ENCODE data around the gene ASB5. TPM values are rescaled to one million over a fixed set of nuclear protein-coding genes. Genes with fewer than 3 reads are reported as not detected.

Gene ASB5
- total RNA-seq, 1 donor from 2014 or later = 0.90 TPM

DNA sequence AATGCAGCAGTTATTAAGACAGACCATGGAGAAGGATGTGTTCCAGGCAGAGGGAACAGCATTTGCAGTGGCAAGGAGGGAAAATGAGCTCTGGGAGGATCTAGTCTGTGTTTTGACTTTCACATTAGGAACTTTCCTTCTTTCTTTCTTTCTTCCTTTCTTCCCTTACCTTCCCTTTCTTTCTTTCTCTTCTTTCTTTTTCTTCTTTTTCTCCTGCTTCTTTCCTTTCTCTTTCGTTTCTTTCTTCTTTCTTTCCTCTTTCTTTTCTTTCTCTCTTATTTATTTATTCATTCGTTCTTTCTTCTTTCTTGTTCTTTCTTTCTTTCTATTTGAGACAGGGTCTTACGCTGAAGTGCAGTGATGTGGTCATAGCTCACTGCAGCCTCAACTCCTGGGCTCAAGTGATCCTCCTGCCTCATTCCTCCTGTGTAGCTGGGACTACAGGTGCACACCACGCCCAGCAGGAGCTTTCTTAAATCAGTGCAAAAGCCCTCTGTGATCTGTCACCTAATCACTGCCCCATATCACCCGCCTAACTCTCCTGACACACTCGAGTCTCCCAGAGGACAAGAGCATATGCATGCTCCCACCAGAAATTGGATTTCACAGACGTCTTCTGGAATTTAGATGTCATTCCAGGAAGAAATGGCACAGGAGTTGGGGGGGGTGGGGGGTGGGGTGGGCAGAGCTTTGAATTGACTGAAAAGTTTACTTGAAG, 58.3 kb downstream of the ASB5 start:
- TF ChIP-seq, protein P1, sequence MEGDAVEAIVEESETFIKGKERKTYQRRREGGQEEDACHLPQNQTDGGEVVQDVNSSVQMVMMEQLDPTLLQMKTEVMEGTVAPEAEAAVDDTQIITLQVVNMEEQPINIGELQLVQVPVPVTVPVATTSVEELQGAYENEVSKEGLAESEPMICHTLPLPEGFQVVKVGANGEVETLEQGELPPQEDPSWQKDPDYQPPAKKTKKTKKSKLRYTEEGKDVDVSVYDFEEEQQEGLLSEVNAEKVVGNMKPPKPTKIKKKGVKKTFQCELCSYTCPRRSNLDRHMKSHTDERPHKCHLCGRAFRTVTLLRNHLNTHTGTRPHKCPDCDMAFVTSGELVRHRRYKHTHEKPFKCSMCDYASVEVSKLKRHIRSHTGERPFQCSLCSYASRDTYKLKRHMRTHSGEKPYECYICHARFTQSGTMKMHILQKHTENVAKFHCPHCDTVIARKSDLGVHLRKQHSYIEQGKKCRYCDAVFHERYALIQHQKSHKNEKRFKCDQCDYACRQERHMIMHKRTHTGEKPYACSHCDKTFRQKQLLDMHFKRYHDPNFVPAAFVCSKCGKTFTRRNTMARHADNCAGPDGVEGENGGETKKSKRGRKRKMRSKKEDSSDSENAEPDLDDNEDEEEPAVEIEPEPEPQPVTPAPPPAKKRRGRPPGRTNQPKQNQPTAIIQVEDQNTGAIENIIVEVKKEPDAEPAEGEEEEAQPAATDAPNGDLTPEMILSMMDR (IDR thresholded peaks at IDR 0.05) = no peak
- no peak overlapping the region for H3K27ac Mint-ChIP-seq (ENCODE audit: unreplicated experiment)
- DNase-seq (ENCODE audit: low spot score) = no peak
- peaks cover 9% of the 10 kb centered on the region for H3K9me3 Mint-ChIP-seq (ENCODE audit: low read depth)
- no peaks in the 10 kb centered on the region for H3K4me1 Mint-ChIP-seq (ENCODE audit: low read depth)
- H3K27me3 Mint-ChIP-seq (ENCODE audit: low read depth) = peaks cover 2% of the 10 kb centered on the region
- H3K36me3 Mint-ChIP-seq (ENCODE audit: low read depth) = no peaks in the 10 kb centered on the region
- H3K4me3 Mint-ChIP-seq (ENCODE audit: unreplicated experiment) = no peak overlapping the region

DNA sequence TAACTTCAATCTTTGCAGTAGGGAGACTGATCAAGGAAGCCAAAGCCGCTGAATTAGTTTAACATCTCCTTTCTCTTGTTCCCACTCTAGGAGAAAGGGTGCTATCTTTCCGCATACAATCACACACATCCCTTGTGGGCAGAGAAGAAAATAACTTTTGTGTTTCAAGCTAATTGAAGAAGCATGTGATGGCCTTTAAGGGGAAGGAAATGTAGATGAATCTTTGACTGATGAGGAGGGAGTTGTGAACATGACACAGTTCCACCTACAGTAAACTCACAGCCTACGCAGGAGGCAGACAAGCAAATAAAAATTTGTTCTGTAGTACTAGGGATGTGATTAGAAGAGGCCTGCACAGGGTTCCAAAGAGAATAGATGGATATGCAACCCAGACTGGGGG, 58.9 kb downstream of the ASB5 start:
- no peaks in the 10 kb centered on the region for H3K36me3 Mint-ChIP-seq (ENCODE audit: low read depth)
- H3K27me3 Mint-ChIP-seq (ENCODE audit: low read depth) = peaks cover 2% of the 10 kb centered on the region
- no peak overlapping the region for H3K27ac Mint-ChIP-seq (ENCODE audit: unreplicated experiment)
- TF ChIP-seq, protein P1 (IDR thresholded peaks at IDR 0.05) = no peak
- DNase-seq (ENCODE audit: low spot score) = no peak
- H3K9me3 Mint-ChIP-seq (ENCODE audit: low read depth) = peaks cover 9% of the 10 kb centered on the region
- H3K4me1 Mint-ChIP-seq (ENCODE audit: low read depth) = no peaks in the 10 kb centered on the region
- no peak overlapping the region for H3K4me3 Mint-ChIP-seq (ENCODE audit: unreplicated experiment)

DNA sequence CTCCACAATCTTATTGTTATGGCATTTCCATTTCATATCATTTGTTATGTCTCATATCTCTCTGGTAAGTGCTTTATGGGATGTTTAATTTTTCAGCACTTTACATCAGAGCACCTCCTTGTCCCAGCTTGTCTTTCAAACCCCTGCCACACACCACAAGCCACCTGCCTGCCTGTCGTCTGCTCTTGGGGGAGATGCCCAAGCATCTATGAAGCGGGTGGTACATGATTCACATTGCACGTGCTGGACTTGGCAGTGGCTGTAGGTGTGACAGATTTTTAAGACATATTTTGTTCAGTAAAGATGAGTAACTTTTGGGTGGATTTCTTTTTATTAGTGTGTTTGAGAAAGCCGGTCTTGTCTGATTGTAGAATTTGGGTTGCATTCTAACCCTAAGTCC, 59.5 kb downstream of the ASB5 start:
- H3K27ac Mint-ChIP-seq (ENCODE audit: unreplicated experiment) = no peak overlapping the region
- H3K9me3 Mint-ChIP-seq (ENCODE audit: low read depth) = peaks cover 9% of the 10 kb centered on the region
- peaks cover 2% of the 10 kb centered on the region for H3K27me3 Mint-ChIP-seq (ENCODE audit: low read depth)
- H3K36me3 Mint-ChIP-seq (ENCODE audit: low read depth) = no peaks in the 10 kb centered on the region
- no peaks in the 10 kb centered on the region for H3K4me1 Mint-ChIP-seq (ENCODE audit: low read depth)
- TF ChIP-seq, protein P1 (IDR thresholded peaks at IDR 0.05) = no peak
- no peak overlapping the region for H3K4me3 Mint-ChIP-seq (ENCODE audit: unreplicated experiment)
- DNase-seq (ENCODE audit: low spot score) = no peak

DNA sequence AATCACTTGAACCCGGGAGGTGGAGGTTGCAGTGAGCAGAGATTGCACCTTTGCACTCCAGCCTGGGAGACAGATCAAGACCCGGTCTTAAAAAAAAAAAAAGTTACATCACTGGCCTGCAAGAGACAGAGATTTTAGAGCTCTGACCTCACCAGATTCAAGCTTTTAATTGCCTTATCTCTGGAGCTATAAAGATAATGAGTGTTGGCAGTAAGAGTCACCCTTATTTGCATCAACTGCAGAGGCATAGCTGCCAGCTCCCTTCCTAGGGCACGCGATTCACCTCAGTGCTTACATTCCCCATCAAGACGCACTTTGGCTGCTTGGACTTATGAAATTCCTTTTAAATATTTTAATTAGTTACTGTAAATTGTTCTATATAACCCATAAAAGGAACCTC, 61.2 kb downstream of the ASB5 start:
- H3K27ac Mint-ChIP-seq (ENCODE audit: unreplicated experiment) = no peak overlapping the region
- no peaks in the 10 kb centered on the region for H3K36me3 Mint-ChIP-seq (ENCODE audit: low read depth)
- peaks cover 2% of the 10 kb centered on the region for H3K27me3 Mint-ChIP-seq (ENCODE audit: low read depth)
- TF ChIP-seq, protein P1 (IDR thresholded peaks at IDR 0.05) = no peak
- H3K9me3 Mint-ChIP-seq (ENCODE audit: low read depth) = peaks cover 9% of the 10 kb centered on the region
- no peaks in the 10 kb centered on the region for H3K4me1 Mint-ChIP-seq (ENCODE audit: low read depth)
- H3K4me3 Mint-ChIP-seq (ENCODE audit: unreplicated experiment) = no peak overlapping the region
- no peak for DNase-seq (ENCODE audit: low spot score)

DNA sequence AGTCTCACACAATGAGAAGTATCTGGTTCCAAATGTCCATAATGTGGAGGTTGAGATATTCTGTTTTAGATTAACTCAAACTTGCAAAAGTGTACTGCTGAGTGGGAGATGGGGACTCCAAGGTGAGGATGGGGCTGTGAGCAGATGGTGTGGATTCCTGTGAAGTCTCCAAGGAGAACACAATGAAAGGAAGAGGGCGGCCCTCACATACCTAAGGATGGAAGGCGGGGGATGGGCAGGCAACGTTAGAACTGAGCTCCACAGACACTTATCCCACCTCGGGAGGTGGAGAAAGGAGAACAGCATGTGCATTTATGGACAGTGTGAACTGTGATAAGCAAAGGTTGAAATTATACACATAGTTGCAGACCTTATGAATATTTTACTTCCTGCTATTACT, 63.7 kb downstream of the ASB5 start:
- H3K4me1 Mint-ChIP-seq (ENCODE audit: low read depth) = no peaks in the 10 kb centered on the region
- TF ChIP-seq, protein P1 (IDR thresholded peaks at IDR 0.05) = no peak
- H3K27me3 Mint-ChIP-seq (ENCODE audit: low read depth) = peaks cover 2% of the 10 kb centered on the region
- H3K4me3 Mint-ChIP-seq (ENCODE audit: unreplicated experiment) = no peak overlapping the region
- H3K9me3 Mint-ChIP-seq (ENCODE audit: low read depth) = no peaks in the 10 kb centered on the region
- H3K27ac Mint-ChIP-seq (ENCODE audit: unreplicated experiment) = no peak overlapping the region
- no peak for DNase-seq (ENCODE audit: low spot score)
- H3K36me3 Mint-ChIP-seq (ENCODE audit: low read depth) = no peaks in the 10 kb centered on the region

All from chondrocyte (in vitro differentiated cells).